H9 (cell line): Measurements from ENCODE around the gene CD164. TPM values are rescaled to one million over a fixed set of nuclear protein-coding genes. Genes with fewer than 3 reads are reported as not detected.

ENCODE experiments used
- DNase-seq: peaks from one replicate; pipeline ENCODE4 v3.0.0-alpha.2; 2017
- H2AFZ ChIP-seq: one replicate; pipeline ENCODE4 v1.6.1; 2013; ENCODE audit warnings: mild to moderate bottlenecking, low read length, control low read depth, moderate library complexity
- H2AK5ac ChIP-seq: 2 replicates; pipeline ENCODE4 v1.6.1; 2013; ENCODE audit warnings: low read length, control low read depth, mixed read lengths; ENCODE audit not compliant: insufficient read length
- H2BK120ac ChIP-seq: one replicate; pipeline ENCODE4 v1.6.1; 2013; ENCODE audit warnings: low read depth, mild to moderate bottlenecking, low read length, control low read depth, inconsistent platforms; ENCODE audit not compliant: poor library complexity, severe bottlenecking
- H2BK12ac ChIP-seq: 2 replicates; pipeline ENCODE4 v1.6.1; 2013; ENCODE audit warnings: low read length, control low read depth, mixed read lengths, low read depth; ENCODE audit not compliant: insufficient read length
- H2BK15ac ChIP-seq: 2 replicates; pipeline ENCODE4 v1.6.1; 2013; ENCODE audit warnings: low read depth, low read length, control low read depth
- H2BK20ac ChIP-seq: one replicate; pipeline ENCODE4 v1.6.1; 2013; ENCODE audit warnings: low read depth, mild to moderate bottlenecking, low read length, control low read depth, inconsistent platforms; ENCODE audit not compliant: poor library complexity, severe bottlenecking
- H2BK5ac ChIP-seq: 2 replicates; pipeline ENCODE4 v1.6.1; 2013; ENCODE audit warnings: low read length, control low read depth, mixed read lengths; ENCODE audit not compliant: insufficient read length
- H3K14ac ChIP-seq: 2 replicates; pipeline ENCODE4 v1.6.1; 2013; ENCODE audit warnings: low read length, control low read depth; ENCODE audit not compliant: insufficient read depth
- H3K18ac ChIP-seq: 2 replicates; pipeline ENCODE4 v1.6.1; 2013; ENCODE audit warnings: low read depth, mild to moderate bottlenecking, mixed read lengths, low read length, control low read depth; ENCODE audit not compliant: insufficient read length
- H3K23ac ChIP-seq: 2 replicates; pipeline ENCODE4 v1.6.1; 2013; ENCODE audit warnings: low read length, control low read depth, mixed read lengths, low read depth; ENCODE audit not compliant: insufficient read length
- H3K23me2 ChIP-seq: 2 replicates; pipeline ENCODE4 v1.6.1; 2013; ENCODE audit warnings: low read depth, mild to moderate bottlenecking, mixed read lengths, low read length, control low read depth; ENCODE audit not compliant: insufficient read length, poor library complexity, severe bottlenecking
- H3K27ac ChIP-seq: 2 replicates; pipeline ENCODE4 v1.5.1; 2013; ENCODE audit warnings: low read length, control low read depth, mixed read lengths, low read depth; ENCODE audit not compliant: insufficient read length
- H3K27me3 ChIP-seq: 2 replicates; pipeline ENCODE4 v1.6.1; 2013; ENCODE audit warnings: low read length, control low read depth, inconsistent platforms; ENCODE audit not compliant: insufficient read depth
- H3K4ac ChIP-seq: 2 replicates; pipeline ENCODE4 v1.6.1; 2013; ENCODE audit warnings: low read depth, mild to moderate bottlenecking, control low read depth, inconsistent platforms, low read length, moderate library complexity
- H3K4me1 ChIP-seq: 2 replicates; pipeline ENCODE4 v1.6.1; 2013; ENCODE audit warnings: low read length, control low read depth, inconsistent platforms; ENCODE audit not compliant: insufficient read depth
- H3K4me2 ChIP-seq: 2 replicates; pipeline ENCODE4 v1.6.1; 2013; ENCODE audit warnings: low read length, control low read depth, mixed read lengths; ENCODE audit not compliant: insufficient read length, insufficient read depth
- H3K56ac ChIP-seq: 2 replicates; pipeline ENCODE4 v1.6.1; 2013; ENCODE audit warnings: low read depth, mild to moderate bottlenecking, mixed read lengths, low read length, control low read depth; ENCODE audit not compliant: insufficient read length
- H3K79me1 ChIP-seq: 2 replicates; pipeline ENCODE4 v1.6.1; 2013; ENCODE audit warnings: low read depth, mild to moderate bottlenecking, moderate library complexity, low read length, control low read depth, inconsistent platforms; ENCODE audit not compliant: insufficient read depth, poor library complexity, severe bottlenecking
- H3K79me2 ChIP-seq: 2 replicates; pipeline ENCODE4 v1.6.1; 2013; ENCODE audit warnings: low read length, control low read depth, inconsistent platforms; ENCODE audit not compliant: insufficient read depth
- H3K9ac ChIP-seq: 2 replicates; pipeline ENCODE4 v1.6.1; 2013; ENCODE audit warnings: low read length, control low read depth, mixed read lengths; ENCODE audit not compliant: insufficient read length; ENCODE audit errors: extremely low read depth
- H3K9me3 ChIP-seq: one replicate; pipeline ENCODE4 v1.6.1; 2013; ENCODE audit warnings: low read depth, low read length, inconsistent platforms; ENCODE audit not compliant: control insufficient read depth
- H3T11ph ChIP-seq: one replicate; pipeline ENCODE4 v1.6.1; 2013; ENCODE audit warnings: mild to moderate bottlenecking, low read length, control low read depth, inconsistent platforms
- H4K20me1 ChIP-seq: one replicate; pipeline ENCODE4 v1.6.1; 2013; ENCODE audit not compliant: control insufficient read depth, insufficient read length, insufficient read depth
- H4K5ac ChIP-seq: 2 replicates; pipeline ENCODE4 v1.6.1; 2013; ENCODE audit warnings: low read depth, mild to moderate bottlenecking, mixed read lengths, low read length, control low read depth; ENCODE audit not compliant: insufficient read length
- H4K8ac ChIP-seq: replicated peaks from 2 replicates; pipeline ENCODE4 v1.6.1; 2013; ENCODE audit warnings: low read length, control low read depth, mixed read lengths, low read depth; ENCODE audit not compliant: insufficient read length
- H4K91ac ChIP-seq: 2 replicates; pipeline ENCODE4 v1.6.1; 2013; ENCODE audit warnings: low read depth, mild to moderate bottlenecking, moderate library complexity, mixed read lengths, low read length, control low read depth; ENCODE audit not compliant: insufficient read length
- H3K27ac Mint-ChIP-seq, 3 experiments: 2 replicates in 2 of 3; 3 replicates in 1 of 3; pipeline ENCODE4 v1.8.0; 2020 to 2021; ENCODE audit warnings: mixed read lengths in 3 of 3, mild to moderate bottlenecking in 1 of 3, moderate library complexity in 1 of 3
- H3K27me3 Mint-ChIP-seq: 2 replicates; pipeline ENCODE4 v1.8.0; 2021; ENCODE audit warnings: low read depth, mild to moderate bottlenecking, moderate library complexity, mixed read lengths
- H3K36me3 Mint-ChIP-seq, 3 experiments: 2 replicates in 2 of 3; 3 replicates in 1 of 3; pipeline ENCODE4 v1.8.0; 2020 to 2021; ENCODE audit warnings: low read depth in 3 of 3, mixed read lengths in 3 of 3; ENCODE audit not compliant: insufficient read depth in 1 of 3
- H3K4me1 Mint-ChIP-seq, 2 experiments: 2 replicates each; pipeline ENCODE4 v1.8.0; 2020; ENCODE audit warnings: mixed read lengths in 2 of 2
- H3K4me3 Mint-ChIP-seq, 2 experiments: 2 replicates in 1 of 2; 3 replicates in 1 of 2; pipeline ENCODE4 v1.8.0; 2020 to 2021; ENCODE audit warnings: mild to moderate bottlenecking in 2 of 2, mixed read lengths in 2 of 2, moderate library complexity in 1 of 2
- H3K9me3 Mint-ChIP-seq, 2 experiments: 2 replicates in 1 of 2; 3 replicates in 1 of 2; pipeline ENCODE4 v1.8.0; 2020; ENCODE audit warnings: mild to moderate bottlenecking in 2 of 2, mixed read lengths in 2 of 2, moderate library complexity in 1 of 2
- CTCF ChIP-seq: fragments of 200-600 bp; sonication (generic); conservative IDR thresholded peaks from 3 replicates; pipeline ENCODE4 v1.8.0; 2021; ENCODE audit warnings: antibody characterized with exemption, mild to moderate bottlenecking
- WGBS: extraction: QIAGEN DNeasy Blood & Tissue Kit; methylation state at CpG from one replicate; pipeline ENCODE4 v1.1.7; 2013; ENCODE audit warnings: missing lambda C conversion rate, low lambda C conversion rate, mixed read lengths; ENCODE audit not compliant: insufficient read length; ENCODE audit errors: extremely low coverage; 5-methylcytosine and 5-hydroxymethylcytosine counted together
- total RNA-seq: library from RNA; stranded (reverse); gene quantifications from 2 replicates; pipeline ENCODE4 v1.2.1, GENCODE V29; 2021

CD164 gene
- total RNA-seq, 1 experiment from 2014 or later, result 130 TPM

DNA sequence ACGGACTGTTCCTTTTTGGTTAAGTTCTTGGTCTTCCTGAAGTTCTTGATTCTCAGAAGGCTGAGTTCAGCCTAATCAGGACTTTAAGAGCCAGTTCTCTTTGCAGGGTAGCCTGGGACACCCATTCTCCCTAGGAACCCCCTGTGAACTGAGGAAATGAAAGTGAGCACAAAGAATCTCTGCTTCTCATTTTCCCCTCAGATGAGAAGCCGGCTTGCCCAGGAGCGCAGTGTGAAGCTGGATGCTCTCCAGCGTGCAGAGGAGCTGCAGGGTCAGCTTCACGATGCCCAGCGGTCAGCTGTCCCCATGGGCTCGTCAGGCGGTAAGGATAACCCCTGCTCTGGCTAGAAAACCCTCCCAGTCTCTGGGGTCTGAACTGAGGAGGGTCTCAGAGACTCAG, 34.0 kb downstream of the CD164 start:
- Histone ChIP-seq H3K4ac (no peak overlapping the region), H3K56ac (no peak overlapping the region), H3K79me2 (no peaks in the 10 kb centered on the region), H3K9me3 (no peaks in the 10 kb centered on the region), H3K23me2 (no peaks in the 10 kb centered on the region), H2BK12ac (no peak overlapping the region), H3K79me1 (no peaks in the 10 kb centered on the region), H2AK5ac (no peak overlapping the region), H4K20me1 (no peaks in the 10 kb centered on the region), H2BK120ac (no peak overlapping the region), H3K18ac (no peak overlapping the region), H3K9ac (no peak overlapping the region), H2AFZ (no peak overlapping the region), H4K5ac (no peak overlapping the region), H3K27me3 (no peaks in the 10 kb centered on the region), H3K23ac (no peak overlapping the region), H3K27ac (no peak overlapping the region), H4K91ac (no peak overlapping the region), H2BK5ac (no peak overlapping the region), H2BK20ac (no peak overlapping the region), H3K4me2 (no peak overlapping the region), H3T11ph (no peak overlapping the region), H2BK15ac (no peak overlapping the region), H3K4me1 (no peaks in the 10 kb centered on the region), H3K14ac (no peak overlapping the region), H4K8ac (no peak overlapping the region)
- no peaks in the 10 kb centered on the region for H3K9me3 Mint-ChIP-seq
- no peak for TF ChIP-seq CTCF
- peaks cover 5 to 9% of the 10 kb centered on the region in 2 experiments for H3K4me1 Mint-ChIP-seq
- H3K27me3 Mint-ChIP-seq, result no peaks in the 10 kb centered on the region
- no peaks in the 10 kb centered on the region; a peak in 1 of 7 replicates for H3K36me3 Mint-ChIP-seq
- DNase-seq, result no peak
- no peak overlapping the region for H3K27ac Mint-ChIP-seq
- no CpG with 5 or more reads among the region's 8 CpGs for WGBS
- H3K4me3 Mint-ChIP-seq, result no peak overlapping the region
